ENCODE results near the gene CDH11.
A peak's percentile ranks its signal among the peaks of the same experiment; 100 is the strongest.

The CDH11 gene, protein sequence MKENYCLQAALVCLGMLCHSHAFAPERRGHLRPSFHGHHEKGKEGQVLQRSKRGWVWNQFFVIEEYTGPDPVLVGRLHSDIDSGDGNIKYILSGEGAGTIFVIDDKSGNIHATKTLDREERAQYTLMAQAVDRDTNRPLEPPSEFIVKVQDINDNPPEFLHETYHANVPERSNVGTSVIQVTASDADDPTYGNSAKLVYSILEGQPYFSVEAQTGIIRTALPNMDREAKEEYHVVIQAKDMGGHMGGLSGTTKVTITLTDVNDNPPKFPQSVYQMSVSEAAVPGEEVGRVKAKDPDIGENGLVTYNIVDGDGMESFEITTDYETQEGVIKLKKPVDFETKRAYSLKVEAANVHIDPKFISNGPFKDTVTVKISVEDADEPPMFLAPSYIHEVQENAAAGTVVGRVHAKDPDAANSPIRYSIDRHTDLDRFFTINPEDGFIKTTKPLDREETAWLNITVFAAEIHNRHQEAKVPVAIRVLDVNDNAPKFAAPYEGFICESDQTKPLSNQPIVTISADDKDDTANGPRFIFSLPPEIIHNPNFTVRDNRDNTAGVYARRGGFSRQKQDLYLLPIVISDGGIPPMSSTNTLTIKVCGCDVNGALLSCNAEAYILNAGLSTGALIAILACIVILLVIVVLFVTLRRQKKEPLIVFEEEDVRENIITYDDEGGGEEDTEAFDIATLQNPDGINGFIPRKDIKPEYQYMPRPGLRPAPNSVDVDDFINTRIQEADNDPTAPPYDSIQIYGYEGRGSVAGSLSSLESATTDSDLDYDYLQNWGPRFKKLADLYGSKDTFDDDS

DNA sequence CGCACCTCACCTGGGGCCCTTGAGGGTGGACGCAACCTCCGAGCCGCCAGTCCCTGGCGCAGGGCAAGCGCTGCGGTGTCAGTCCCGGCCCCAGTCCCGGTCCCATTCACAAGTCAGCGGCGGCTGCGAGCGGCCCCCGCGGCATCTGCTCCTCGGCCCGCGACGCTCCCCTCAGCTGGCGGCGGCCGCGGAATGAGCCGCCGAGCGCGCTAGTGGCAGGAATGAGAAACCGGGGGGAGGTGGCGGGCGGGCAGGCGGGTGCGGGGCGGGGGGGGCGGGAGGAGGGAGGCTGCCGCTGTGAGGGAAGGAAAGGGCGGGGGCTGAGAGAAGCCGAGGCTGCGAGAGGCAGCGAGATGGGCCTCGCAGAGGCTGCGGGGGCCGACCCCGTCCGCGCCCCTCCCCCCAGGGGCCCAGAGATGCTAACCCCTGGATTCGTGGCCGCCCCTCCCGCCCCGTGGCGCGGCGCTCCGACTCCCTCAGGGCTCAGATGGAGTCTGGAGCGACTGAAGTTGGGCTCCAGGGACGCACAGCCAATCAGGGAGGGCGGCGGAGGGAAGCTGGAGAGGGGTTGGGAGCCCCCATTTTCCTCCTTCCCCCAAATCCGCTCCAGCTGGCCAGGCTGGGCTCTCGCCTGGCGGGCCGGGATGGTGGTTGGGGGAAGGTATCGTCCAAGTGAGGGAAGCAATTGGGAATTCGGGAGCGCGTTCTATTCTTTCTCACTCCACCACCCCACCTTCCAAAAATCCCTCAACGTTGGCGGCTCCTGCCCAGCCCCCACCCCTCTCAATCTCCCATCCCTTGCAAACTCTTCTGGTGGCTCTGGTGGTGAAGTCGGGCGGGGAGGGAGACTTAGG lies at the start of gene CDH11:
TSS of gene CDH11 (minus strand) at position 194 of the 854 bp plus-strand sequence. CDS start 117,194 bp downstream, outside the sequence.
- peak in 38 of 51 donors; percentile 23 to 87 (median 61) for DNase-seq

DNA sequence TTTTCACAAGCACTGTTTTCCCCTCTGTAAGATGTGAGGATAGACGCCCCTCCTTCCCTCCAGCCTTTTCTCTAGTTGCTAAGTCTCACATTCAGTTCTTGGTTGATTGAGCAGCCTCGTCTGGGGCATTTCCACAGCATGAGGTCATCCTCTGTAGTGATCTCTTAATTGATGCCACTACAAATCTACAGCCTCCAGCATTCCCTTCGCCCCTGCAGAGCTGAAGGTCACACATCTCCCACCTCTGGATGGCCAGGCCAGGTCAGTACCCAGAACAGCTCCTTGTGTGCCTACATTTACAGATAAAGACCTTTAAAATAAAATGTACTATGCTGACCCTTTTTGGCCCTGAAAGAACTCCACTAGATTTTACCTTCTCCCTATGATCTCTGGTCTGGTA lies 32.5 kb upstream of the CDH11 start:
- no peak for DNase-seq

DNA sequence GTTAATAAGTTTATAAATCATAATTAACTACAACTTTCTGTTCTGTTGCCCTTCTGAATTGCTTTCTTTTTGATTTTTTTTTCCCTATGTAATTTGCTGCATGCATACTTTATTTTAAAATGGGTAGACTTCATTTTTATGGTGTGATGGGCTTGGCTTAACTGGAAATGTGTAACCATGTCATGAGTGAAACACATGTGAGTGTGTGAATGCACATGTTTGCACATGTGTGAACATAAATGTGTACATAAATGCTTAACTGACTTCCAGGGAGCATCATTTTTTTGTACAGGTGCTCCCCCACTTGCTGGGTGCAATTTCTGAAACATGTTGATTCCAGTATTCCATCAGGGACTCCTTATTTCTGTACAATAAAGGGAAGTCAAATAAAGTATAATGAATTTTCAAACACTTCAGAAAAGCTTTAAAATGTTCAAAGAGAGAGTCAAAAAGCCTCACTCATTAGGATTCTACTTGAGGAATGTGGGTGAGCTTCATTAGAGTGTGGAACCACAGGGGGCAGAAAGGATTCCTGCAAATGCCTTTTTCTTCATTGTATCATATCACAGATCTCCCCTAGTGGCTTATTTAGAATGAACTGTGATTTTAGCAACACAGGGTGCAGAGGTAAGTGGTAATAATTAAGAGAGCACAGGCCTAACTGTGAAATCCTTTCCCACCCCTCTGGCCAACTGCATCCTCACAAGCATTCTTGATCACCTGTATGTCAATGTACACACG lies 31.7 kb upstream of the CDH11 start:
- DNase-seq: no peak

DNA sequence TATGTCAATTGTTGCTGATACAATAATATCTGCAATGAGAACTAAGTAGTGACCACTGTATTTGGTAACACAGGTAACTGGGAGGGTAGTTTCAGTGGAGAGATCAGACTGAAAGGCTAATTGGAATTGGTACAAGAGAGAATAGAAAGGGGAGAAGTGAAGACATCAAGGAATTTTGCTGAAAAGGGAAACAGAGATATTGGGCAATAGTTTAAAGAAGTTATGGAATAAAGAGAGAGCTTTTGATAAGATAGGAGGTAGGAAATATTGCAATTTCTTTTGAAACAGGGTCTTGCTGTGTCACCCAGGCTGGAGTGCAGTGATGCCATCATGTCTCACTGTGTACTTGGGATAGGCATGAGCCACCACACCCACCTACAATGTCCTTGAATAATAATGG lies 26.9 kb upstream of the CDH11 start:
- no peak for DNase-seq

DNA sequence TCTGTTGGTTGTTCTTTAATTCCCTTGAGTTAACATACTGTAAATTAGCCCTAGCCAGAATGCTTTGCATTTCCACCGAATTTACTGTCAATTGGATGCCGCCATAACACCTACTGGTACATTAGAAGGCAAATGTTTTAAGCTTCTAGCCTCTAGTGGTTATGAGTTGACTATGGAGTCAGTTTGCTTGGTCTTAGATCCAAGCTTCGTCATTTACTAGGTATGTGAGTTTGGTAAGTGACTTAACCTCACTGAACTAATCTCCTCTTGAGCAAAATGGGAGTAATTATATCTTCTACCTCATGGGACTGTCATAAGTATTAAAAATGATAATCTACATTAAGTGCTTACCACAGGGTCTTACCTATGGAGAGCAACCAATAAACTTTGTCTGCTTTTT lies 20.4 kb upstream of the CDH11 start:
- DNase-seq: no peak

DNA sequence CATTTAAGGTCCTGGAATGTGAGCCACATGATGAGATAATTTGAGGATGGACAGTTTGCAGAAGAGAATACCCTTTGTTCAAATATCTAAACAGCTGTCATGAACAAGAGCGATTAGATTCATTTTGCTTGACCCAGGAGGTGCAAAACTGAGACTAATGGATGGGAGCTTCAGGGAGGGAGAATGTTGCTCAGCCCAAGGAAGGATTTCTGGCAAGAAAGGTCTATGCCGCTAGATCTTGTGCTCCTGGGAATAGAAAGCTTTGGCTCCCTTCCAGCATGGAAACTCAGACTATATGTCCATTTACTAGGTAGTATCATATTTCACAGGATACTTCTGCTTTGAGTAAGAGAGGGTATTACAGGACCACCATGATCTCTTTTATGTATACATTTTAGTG lies 14.8 kb upstream of the CDH11 start:
- DNase-seq: no peak

DNA sequence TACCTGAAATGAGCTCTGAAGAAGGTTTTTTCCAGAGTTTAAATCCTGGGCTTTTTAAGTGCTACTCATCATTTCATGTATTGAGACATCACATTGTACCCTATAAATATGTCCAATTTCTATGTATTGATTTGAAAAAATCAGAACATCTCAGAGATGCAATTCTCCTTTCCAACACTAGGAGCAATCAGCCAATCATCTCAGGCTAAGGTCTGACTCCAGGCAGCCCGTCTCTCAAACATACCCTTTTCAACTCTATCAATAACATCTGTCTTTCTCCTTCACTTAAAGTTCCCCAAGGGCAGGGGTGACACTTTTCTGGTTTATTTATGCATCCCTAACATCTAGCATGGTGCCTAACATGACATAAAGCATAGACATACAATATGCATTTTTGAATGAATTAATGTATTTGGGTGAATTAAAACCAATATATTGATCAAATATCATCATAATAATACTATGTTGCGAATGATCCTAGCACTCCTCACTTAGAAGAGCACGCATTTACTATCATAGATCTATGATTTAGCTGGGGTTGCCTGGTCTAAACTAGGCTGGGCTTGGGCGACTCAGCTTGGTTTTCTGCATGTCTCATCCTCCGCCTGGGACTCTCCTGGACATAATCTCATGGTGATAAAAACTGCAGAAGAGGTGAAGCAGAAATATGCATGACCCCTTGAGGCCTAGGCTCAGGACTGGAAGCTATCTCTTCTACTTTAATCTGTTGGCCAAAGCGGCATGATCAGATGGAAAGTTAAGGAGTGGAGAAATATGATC lies 5.2 kb upstream of the CDH11 start:
- no peak for DNase-seq

DNA sequence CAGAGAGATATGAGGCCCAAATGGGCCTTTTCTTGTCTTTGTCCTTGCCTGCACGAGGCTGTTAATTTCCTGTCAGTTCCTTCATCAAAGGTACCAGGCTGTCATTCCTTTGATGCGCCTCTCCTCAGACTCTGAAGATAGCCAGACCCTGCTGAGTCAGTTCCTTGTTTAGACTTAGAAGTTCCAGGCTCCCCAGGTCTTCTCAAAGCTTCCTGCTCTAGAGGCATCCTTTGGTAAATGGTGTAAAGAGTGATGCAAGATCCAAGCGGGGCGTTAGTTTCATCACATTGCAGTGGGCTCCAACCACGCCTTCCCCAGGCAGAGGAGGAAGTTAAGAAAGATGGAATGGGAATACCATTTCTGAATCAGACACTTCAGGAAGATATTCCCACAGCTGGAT lies 4.0 kb upstream of the CDH11 start:
- no peak for DNase-seq

DNA sequence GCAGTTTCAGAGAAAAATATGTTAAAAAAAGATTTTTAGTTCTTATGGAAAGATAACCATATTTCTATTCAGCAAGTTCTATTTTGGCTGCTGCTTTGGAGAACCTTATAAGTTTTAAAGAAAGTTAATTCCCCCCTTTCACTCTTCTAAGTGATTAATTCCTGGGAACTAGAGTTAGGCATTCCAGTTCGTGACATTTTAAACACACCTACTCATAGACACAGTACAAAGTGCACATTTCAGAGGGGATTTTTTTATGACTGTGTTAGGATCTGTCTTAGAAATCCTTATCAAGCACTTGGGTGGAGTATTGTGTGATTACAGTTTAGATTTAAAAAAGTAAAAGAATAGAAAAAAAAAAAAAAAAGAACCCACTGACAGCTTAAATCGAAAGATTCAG lies 3.5 kb upstream of the CDH11 start:
- no peak for DNase-seq

DNA sequence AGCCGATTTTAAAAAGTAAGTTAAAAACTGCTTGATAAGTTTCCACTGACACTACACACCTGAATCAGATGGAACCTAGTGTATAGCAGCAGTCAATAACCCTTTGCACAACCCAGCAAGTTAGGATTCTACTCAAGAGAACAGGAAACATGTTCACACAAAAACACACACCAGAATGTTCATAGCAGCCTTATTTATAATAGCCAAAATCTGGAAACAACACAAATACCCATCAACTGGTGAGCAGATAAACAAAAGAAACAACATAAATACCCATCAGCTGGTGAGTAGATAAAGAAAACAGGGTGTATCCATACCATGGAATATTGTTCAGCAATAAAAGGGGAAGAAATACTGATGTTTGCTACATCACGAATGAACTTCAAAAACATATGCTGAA lies 2.7 kb upstream of the CDH11 start:
- no peak for DNase-seq

DNA sequence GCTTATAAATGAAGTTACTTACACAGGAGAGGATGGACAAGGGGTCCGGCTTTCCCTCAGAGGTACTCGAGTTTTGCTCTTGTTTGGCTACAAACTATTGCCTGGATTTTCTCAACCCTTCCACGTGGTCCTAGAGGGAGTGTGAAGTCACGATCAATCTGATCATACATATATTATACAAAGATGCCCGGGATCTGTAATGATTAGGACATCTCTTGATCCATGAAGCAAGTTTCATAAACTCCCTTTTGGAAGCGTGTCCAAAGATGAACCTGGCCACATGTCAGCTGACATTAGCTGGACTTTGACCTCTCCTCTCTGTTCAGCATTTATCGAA lies 2.3 kb upstream of the CDH11 start:
- no peak for DNase-seq

DNA sequence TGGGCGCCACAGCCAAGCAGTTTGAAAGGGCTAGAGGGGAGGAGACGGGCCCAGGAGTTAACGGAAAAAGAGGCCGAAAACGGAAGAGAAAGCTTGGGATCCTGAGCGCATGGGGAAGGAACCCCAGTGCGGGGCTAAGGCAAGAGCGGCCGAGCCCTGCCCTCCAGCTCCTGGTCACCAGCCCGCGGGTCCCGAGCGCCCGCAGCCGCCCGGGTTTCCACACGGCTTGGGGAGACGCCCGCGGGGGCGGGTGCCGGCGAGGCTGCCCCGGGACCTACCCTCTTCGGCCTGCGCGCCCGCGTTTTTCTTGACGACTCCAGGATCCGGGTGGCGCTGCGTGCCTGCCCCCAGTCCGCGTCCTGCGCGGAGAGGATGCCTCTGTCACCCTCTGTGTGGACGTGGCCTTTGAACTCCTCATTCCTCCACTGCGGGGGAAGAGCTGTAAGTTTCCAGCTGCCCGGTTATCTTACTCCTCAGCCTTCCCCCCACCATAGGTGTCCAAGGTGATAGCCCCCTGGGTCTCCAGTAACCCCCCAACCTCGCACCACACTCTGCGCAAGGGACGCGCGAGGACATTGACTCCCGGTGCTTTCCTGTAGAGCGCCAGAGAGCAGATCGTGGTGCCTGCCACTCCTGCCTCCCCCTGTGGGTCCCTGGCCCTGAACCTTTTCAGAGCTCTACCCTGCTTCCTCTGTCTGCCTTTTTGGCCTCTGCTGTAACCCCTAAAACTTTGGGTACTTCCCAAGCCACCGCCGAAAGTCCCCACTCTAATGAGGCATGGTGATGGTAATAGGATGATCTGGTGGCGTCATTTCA lies 1.7 kb upstream of the CDH11 start:
- DNase-seq: peak in 18 of 51 donors; percentile 7 to 45 (median 30)

DNA sequence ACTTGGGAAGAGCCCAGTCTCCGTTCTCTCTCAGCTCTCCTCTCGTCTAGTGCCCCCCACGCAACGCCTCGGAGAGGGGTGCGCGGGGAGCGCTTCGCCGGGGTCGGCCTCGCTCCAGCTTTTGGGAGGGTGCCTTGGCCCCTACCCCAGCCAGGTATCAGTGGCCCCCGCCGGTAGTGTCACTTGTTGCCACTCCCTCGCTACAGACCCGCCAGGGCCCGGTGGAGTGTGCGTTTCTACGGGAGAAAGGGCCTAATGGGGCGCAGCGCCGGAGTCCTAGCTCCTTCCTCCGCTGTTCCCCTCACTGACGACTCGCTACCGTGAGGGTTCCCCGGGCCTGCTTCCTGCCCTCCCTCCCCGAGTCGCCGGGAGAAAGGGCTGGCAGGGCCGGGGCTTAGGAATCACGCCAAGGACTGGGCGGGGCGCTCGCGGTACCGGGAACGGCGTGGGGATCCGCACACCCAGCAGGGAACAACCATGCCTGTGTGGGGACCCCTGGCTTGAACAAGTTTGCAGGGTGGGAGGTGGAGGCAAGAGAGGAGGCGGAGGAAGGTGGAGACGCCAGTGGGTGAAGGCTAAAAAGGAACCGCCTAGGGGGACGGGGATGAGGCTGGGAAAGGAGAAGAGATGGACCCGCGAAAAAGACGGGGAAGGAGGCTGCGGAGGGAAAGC lies 997 bp upstream of the CDH11 start:
- DNase-seq: peak in 33 of 51 donors; percentile 26 to 75 (median 47)

DNA sequence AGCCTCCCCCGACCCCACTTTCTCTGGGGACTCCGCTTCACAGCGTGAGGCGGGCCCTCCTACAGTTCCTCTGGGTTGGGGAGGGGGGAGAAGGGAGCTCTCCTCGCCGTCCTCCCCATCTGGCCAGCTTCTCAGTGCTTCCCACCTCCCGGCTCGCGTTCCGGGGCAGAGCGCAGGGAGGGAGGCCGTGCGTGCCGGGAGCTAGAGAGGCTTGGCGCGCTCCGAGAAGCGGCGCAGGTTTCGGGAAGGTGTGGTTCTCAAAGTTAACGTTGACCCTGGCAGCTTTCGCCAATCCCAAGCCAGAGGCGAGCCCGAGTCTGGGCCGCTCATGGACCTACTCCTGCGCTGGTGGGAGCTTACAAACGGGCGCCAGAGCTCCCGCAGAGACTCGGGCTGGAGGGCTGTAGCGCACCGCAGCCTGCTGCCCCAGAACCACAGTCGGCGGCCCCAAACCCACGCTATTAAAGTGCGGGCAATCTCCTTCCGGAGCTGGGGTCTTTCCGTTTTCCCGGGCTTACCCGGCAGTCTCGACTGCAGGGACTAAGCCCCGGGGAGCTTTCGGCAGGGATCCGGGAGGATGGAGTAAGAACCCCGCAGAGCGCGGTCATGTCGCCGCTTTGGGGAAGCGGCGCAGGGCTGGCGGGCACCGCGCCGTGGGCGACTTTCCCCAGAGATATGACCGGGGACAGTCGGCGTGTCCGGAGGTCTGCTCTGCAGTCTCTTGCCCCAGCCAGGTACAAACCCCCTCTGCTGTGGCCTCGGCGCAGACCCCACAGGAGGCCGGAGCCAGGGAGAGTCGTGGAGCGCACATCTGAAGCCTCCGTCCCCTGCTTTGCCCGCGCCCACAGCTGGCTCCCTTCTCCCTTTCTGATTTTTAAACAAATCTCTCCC lies 787 bp downstream of the CDH11 start:
- DNase-seq: peak in 23 of 51 donors; percentile 16 to 82 (median 44)

DNA sequence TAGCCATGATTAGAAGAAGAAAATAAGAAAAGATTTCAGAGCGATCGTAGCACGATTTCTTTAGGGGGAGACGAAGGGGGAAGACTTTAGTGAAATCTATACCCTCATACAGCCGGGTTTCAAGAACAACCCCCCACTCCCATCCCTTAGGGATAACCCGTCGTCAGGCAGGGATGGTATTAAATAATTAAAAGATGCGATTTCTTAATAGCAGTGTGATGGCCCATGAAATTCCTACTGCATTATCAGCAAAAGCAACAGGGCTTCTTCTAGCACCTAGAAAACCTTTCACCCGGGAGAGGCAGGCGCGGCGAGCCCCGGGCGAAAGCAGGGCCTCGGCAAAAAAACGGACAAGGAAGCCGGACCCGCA lies 1.4 kb downstream of the CDH11 start:
- DNase-seq: no peak

DNA sequence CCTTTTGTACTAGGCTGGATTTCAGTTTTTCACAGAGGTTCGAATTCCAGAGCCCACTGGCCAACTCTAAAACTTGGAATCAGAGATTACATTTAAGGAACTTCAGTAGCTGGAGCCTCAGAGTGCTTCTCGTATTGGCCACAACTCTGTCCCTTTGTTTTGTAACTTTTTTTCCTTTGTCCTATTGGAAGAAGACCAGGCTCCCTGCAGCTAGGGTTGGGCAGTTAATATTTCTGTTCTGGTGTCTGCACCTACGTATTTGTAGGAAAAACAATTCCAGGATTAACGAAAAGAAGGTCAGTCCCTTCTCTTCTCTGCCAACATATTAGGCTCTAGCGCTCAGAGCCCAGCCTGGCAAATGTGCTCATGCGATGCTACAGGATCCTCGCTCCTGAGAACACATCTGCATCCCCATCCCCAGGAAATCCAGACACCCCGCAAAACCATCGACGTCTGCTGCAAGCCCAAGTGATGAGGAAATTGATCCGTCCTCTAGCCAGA lies 1.9 kb downstream of the CDH11 start:
- peak in 17 of 51 donors; percentile 7 to 81 (median 21) for DNase-seq

DNA sequence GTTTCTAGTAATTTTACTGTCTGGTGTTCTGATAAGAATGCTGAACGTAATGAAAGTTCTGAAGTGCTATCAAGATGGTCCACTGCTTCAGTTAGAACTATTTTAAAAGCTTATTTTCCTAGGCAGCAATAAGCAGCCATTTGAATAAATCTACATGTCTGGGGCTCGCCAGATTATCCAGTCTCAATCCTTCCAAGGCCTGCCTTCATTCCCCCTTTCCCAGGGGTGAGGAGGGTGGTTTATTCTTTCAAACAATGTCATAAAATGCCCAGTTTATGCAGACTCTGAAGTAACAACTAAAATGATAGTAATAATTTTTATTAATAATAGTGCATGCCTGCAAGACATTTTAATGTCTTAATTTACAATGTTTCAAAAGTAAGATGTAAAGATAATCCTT lies 2.4 kb downstream of the CDH11 start:
- DNase-seq: peak in 1 of 51 donors; percentile 69

DNA sequence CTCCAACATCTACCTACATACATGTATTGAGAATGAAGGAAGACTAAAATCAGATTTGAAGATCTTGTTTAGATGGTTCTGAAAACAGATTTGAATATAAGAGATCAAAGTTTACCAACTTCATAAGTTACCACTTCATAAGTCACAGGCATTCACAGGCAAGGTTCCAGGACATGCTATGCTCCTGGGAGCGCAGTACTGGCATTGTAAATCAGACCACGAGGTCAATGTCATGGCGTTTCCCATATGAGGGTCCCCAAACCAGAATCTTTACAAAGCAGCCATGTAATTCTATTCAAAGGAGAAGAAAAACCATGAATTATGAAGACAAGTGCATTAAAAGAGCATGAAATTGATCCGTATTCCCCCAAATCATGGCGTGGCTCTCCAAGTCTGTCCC lies 3.0 kb downstream of the CDH11 start:
- DNase-seq: peak in 1 of 51 donors; percentile 3

All from hypothalamus (tissue), 51 donors.